Thoracic aorta (tissue), 2 donors: ENCODE measurements around the gene TXNDC11. TPM values are rescaled to one million over a fixed set of nuclear protein-coding genes. Genes with fewer than 3 reads are reported as not detected.
"Not testable (repeated sequence)": the region's sequence is repeated elsewhere in the genome, so short reads cannot be mapped to it uniquely, and the experiment has no call there.

Experiments used
- ATAC-seq: fragments of 150-250 bp; one replicate; pipeline ENCODE4 v1.8.0; 2017; ENCODE audit warnings: low read depth; ENCODE audit not compliant: insufficient number of reproducible peaks, low FRiP score
- DNase-seq: peaks from one replicate; pipeline ENCODE4 v3.0.0-alpha.2; 2020; ENCODE audit warnings: low spot score
- H3K27ac ChIP-seq, 2 donors: fragments of 200-600 bp; sonication (generic); 1 replicate in 1 of 2; 2 replicates in 1 of 2; pipeline ENCODE4 v1.5.1; 2016; ENCODE audit warnings: mild to moderate bottlenecking in 2 of 2, moderate library complexity in 2 of 2
- H3K27me3 ChIP-seq: fragments of 200-600 bp; sonication (generic); replicated peaks from 2 replicates; pipeline ENCODE4 v1.6.0; 2016; ENCODE audit warnings: mild to moderate bottlenecking; ENCODE audit not compliant: insufficient read depth
- H3K36me3 ChIP-seq: fragments of 200-600 bp; sonication (generic); one replicate; pipeline ENCODE4 v1.5.1; 2016
- H3K4me1 ChIP-seq, 2 donors: fragments of 200-600 bp; sonication (generic); 1 replicate in 1 of 2; 2 replicates in 1 of 2; pipeline versions ENCODE4 v1.5.1 to v1.6.0; 2016; ENCODE audit warnings: low read depth in 2 of 2, mild to moderate bottlenecking in 1 of 2; ENCODE audit not compliant: control insufficient read depth in 1 of 2
- H3K4me3 ChIP-seq: fragments of 200-600 bp; sonication (generic); 2 replicates; pipeline ENCODE4 v1.5.1; 2016; ENCODE audit warnings: mild to moderate bottlenecking
- H3K9me3 ChIP-seq: fragments of 200-600 bp; sonication (generic); 2 replicates; pipeline ENCODE4 v1.5.1; 2016
- total RNA-seq, 2 donors: library from RNA; depleted of rRNA; stranded (reverse); fragments of >200 nt; gene quantifications; one replicate each; pipeline versions ENCODE4 v1.1.0 to v1.2.3, GENCODE V29; 2016
- TF ChIP-seq, protein P1 (sequence below): fragments of 200-600 bp; sonication (generic); IDR thresholded peaks from one replicate; pipeline ENCODE4 v1.5.1; 2019; ENCODE audit warnings: antibody characterized with exemption

Gene TXNDC11
- 10 to 100 TPM; 44.5 to 49.4 TPM for total RNA-seq

GRCh38 chr16:11742536-11743307 lies at the start of gene TXNDC11:
Gene TXNDC11, minus strand, starts transcription at chr16:11742857. Its CDS starts 127 bp downstream, at chr16:11742730.
- no peaks in the 10 kb centered on the region for H3K36me3 ChIP-seq
- peak within 1 kb of the TSS; percentile 95 for H3K4me3 ChIP-seq
- no peaks in the 10 kb centered on the region for H3K9me3 ChIP-seq
- peaks cover 11 to 45% of the 10 kb centered on the region in 2 donors for H3K4me1 ChIP-seq
- ATAC-seq (peak; percentile 95), DNase-seq (peak; percentile 96)
- TF ChIP-seq, protein P1, sequence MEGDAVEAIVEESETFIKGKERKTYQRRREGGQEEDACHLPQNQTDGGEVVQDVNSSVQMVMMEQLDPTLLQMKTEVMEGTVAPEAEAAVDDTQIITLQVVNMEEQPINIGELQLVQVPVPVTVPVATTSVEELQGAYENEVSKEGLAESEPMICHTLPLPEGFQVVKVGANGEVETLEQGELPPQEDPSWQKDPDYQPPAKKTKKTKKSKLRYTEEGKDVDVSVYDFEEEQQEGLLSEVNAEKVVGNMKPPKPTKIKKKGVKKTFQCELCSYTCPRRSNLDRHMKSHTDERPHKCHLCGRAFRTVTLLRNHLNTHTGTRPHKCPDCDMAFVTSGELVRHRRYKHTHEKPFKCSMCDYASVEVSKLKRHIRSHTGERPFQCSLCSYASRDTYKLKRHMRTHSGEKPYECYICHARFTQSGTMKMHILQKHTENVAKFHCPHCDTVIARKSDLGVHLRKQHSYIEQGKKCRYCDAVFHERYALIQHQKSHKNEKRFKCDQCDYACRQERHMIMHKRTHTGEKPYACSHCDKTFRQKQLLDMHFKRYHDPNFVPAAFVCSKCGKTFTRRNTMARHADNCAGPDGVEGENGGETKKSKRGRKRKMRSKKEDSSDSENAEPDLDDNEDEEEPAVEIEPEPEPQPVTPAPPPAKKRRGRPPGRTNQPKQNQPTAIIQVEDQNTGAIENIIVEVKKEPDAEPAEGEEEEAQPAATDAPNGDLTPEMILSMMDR, result no peak
- H3K27me3 ChIP-seq, result no peaks in the 10 kb centered on the region
- H3K27ac ChIP-seq, result peak within 1 kb of the TSS; percentile 93 to 98

DNA sequence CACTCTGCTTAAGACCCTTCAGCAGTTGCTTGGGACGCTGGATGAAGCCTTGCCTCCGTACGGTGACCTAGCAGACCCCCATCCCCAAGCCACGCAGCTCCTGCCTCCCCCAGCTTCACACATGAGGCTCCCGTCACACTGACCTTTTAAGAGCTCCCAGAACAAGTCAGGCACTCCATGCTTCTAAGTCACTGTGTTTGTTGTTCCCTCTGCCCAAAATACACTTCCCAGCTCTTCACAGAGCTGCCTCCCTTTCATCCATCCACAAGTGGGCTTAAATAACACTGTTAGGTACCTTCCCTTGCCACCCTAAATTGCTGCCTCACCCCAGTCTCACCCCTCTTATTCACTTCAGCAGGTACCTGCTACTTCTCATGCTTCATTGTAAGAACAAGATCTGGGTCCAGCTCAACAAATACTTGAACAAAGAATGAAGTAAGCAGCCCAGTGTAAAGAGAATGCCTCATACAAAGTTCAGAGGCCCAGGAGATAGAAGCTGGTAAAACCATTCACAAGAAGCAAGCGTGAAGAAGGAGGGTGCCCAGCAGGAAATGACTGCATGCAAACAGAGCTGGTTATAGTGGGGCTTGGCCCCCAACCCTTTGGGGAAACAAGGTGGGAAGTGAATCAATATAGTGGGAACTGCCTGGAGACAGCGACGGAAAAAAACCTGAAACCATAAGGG lies 48.6 kb upstream of the TXNDC11 start:
- Histone ChIP-seq H3K4me3 (no peak overlapping the region), H3K9me3 (no peaks in the 10 kb centered on the region), H3K4me1 (peaks cover 43 to 63% of the 10 kb centered on the region in 2 donors), H3K27ac (peak overlapping the region in 1 of 2 donors; percentile 45), H3K27me3 (no peaks in the 10 kb centered on the region), H3K36me3 (no peaks in the 10 kb centered on the region)
- TF ChIP-seq, protein P1, result no peak
- no peak for DNase-seq
- ATAC-seq, result no peak

GRCh38 chr16:11788914-11789313 lies 46.3 kb upstream of the TXNDC11 start:
- ATAC-seq, result no peak
- Histone ChIP-seq H3K4me1 (peaks cover 32 to 64% of the 10 kb centered on the region in 2 donors), H3K9me3 (no peaks in the 10 kb centered on the region), H3K27me3 (no peaks in the 10 kb centered on the region), H3K4me3 (no peak overlapping the region), H3K36me3 (no peaks in the 10 kb centered on the region), H3K27ac (no peak overlapping the region)
- DNase-seq, result no peak
- TF ChIP-seq, protein P1, result no peak

DNA sequence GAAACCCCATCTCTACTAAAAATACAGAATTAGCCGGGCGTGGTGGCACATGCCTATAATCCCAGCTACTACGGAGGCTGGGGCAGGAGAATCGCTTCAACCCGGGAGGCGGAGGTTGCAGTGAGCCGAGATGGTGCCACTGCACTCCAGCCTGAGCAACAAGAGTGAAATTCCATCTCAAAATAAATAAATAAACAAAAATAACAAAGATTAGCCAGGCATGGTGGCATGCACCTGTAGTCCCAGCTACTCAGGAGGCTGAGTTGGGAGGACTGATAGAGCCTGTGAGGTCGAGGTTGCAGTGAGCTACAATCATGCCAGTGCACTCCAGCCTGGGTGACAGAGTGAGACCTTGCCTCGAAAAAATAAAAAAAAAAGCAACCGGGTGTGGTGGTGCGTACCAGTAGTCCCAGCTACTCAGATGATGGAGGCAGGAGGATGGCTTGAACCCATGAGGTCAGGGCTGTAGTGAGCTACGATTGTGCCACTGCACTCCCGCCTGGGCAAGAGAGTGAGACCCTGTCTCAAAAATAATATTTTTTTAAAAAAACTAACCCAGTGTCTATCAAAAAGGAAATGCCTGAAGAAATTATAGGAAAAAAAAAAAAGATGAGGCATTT lies 42.4 kb upstream of the TXNDC11 start:
- ATAC-seq, result not testable (repeated sequence)
- H3K27ac ChIP-seq, result peak overlapping the region; percentile 45 to 91

DNA sequence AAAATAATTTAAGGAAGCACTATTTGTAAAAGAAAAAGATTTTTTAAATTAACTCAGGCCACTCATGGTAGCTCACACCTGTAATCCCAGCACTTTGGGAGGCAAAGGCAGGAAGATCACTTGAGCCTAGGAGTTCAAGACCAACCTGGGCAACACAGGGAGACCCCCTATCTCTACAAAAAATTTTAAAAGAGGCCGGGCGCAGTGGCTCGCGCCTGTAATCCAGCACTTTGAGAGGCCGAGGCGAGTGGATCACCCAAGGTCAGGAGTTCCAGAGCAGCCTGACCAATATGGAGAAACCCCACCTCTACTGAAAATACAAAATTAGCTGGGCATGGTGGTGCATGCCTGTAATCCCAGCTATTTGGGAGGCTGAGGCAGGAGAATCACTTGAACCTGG lies 41.7 kb upstream of the TXNDC11 start:
- not testable (repeated sequence) for H3K27me3 ChIP-seq, H3K9me3 ChIP-seq, ATAC-seq, H3K36me3 ChIP-seq, H3K4me3 ChIP-seq, DNase-seq
- Histone ChIP-seq H3K4me1 (peaks cover 36 to 64% of the 10 kb centered on the region in 2 donors), H3K27ac (peak overlapping the region; percentile 89 to 91)

More for the DNA sequence above, 42.4 kb upstream of the TXNDC11 start:
- H3K4me3 ChIP-seq, H3K9me3 ChIP-seq, DNase-seq, H3K27me3 ChIP-seq, H3K36me3 ChIP-seq: not testable (repeated sequence)
- H3K4me1 ChIP-seq, result peaks cover 36 to 64% of the 10 kb centered on the region in 2 donors

DNA sequence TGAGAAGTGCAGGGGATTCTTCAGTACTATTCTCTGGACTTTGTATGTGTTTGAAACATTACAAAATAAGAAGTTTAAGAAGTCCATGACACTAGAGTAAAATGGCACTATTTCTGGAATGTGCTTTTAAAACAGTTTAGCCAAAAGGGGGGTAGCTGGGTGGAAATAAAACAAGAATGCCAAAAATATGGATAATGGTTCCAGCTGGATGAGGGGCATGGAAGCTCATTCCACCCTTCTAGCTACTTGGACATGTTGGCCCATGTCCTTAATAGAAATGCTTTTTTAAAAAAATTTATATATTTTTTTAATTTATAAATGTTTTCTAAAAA lies 41.3 kb upstream of the TXNDC11 start:
- TF ChIP-seq, protein P1, result no peak
- H3K4me3 ChIP-seq, result peak overlapping the region; percentile 65
- H3K27ac ChIP-seq, result peak overlapping the region; percentile 89 to 91
- H3K9me3 ChIP-seq, result no peaks in the 10 kb centered on the region
- H3K27me3 ChIP-seq, result no peaks in the 10 kb centered on the region
- peaks cover 36 to 64% of the 10 kb centered on the region in 2 donors for H3K4me1 ChIP-seq
- peaks cover 4% of the 10 kb centered on the region for H3K36me3 ChIP-seq
- ATAC-seq (no peak), DNase-seq (no peak)
